ENCODE data around the gene COLEC12.

DNA sequence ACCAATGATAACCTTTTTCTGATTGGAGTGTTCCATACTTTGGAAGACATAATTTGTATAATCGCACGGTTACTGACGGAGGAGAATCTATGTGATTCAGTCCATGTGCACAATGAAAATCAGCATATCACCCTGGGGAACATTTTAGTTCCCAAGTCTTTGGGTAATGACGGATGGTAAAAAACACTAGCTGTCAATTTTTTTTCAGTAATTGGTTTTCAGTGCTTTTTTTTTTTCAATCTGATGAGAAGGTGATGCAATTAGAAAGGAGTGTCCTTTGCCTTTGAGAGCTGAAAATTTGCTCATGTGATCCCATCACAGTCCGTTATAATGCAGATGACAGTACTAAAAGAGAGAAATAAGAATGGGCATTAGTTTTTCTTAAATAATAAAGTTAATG, 180.8 kb downstream of the COLEC12 start:
- TF ChIP-seq, protein P1, sequence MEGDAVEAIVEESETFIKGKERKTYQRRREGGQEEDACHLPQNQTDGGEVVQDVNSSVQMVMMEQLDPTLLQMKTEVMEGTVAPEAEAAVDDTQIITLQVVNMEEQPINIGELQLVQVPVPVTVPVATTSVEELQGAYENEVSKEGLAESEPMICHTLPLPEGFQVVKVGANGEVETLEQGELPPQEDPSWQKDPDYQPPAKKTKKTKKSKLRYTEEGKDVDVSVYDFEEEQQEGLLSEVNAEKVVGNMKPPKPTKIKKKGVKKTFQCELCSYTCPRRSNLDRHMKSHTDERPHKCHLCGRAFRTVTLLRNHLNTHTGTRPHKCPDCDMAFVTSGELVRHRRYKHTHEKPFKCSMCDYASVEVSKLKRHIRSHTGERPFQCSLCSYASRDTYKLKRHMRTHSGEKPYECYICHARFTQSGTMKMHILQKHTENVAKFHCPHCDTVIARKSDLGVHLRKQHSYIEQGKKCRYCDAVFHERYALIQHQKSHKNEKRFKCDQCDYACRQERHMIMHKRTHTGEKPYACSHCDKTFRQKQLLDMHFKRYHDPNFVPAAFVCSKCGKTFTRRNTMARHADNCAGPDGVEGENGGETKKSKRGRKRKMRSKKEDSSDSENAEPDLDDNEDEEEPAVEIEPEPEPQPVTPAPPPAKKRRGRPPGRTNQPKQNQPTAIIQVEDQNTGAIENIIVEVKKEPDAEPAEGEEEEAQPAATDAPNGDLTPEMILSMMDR (IDR thresholded peaks at IDR 0.05; ENCODE audit: low read depth, low read length): no peak
- TF ChIP-seq EZH2phosphoT487 (IDR thresholded peaks at IDR 0.05; ENCODE audit: low read depth): no peak

Measured in OCI-LY3 (cell line).